Stimulated activated CD4-positive, alpha-beta T cell treated with anti-CD3 and anti-CD28 coated beads, Interleukin-12 subunit alpha, Interleukin-12 subunit beta, amount 100 ng/mL, for 24 hours (primary cell): ENCODE results near the gene PON3.

Experiments
- DNase-seq, 2 experiments: peaks; one replicate each; pipeline ENCODE4 v3.0.0-alpha.2; 2020; ENCODE audit warnings: low read depth in 2 of 2

Gene PON3

GRCh38 chr7:95342029-95342428 lies 54.1 kb downstream of the PON3 start:
- no peak for DNase-seq

- DNase-seq, result no peak
These were observed 55.7 kb downstream of the PON3 start for GRCh38 chr7:95340491-95340890.

GRCh38 chr7:95338832-95339231 lies 57.3 kb downstream of the PON3 start:
- DNase-seq, result no peak

GRCh38 chr7:95335093-95335492 lies 61.1 kb downstream of the PON3 start:
- no peak for DNase-seq

- no peak for DNase-seq
These were observed 61.7 kb downstream of the PON3 start for GRCh38 chr7:95334447-95334846.

- no peak for DNase-seq
These were observed 65.2 kb downstream of the PON3 start for GRCh38 chr7:95330961-95331337.

- DNase-seq, result no peak
These were observed 65.8 kb downstream of the PON3 start for GRCh38 chr7:95330204-95330960.

- no peak for DNase-seq
These were observed 68.8 kb downstream of the PON3 start for GRCh38 chr7:95327356-95327755.

- DNase-seq, result no peak
These were observed 71.7 kb downstream of the PON3 start, which contains the start of gene PON1 for GRCh38 chr7:95324431-95324830. Gene PON1 (minus strand): TSS chr7:95324532. CDS start chr7:95324475, 57 bp downstream.

- no peak for DNase-seq
These were observed 72.6 kb downstream of the PON3 start for GRCh38 chr7:95323410-95324129.

- DNase-seq, result no peak
These were observed 73.3 kb downstream of the PON3 start for GRCh38 chr7:95322854-95323253.

- DNase-seq, result no peak
These were observed 73.8 kb downstream of the PON3 start for GRCh38 chr7:95322396-95322795.

- DNase-seq, result no peak
These were observed 74.5 kb downstream of the PON3 start for GRCh38 chr7:95321720-95322119.

- no peak for DNase-seq
These were observed 75.5 kb downstream of the PON3 start for GRCh38 chr7:95320651-95321050.

- DNase-seq, result no peak
These were observed 76.6 kb downstream of the PON3 start for GRCh38 chr7:95319570-95319969.

- DNase-seq, result no peak
These were observed 77.6 kb downstream of the PON3 start for GRCh38 chr7:95318501-95319100.

GRCh38 chr7:95317966-95318365 lies 78.2 kb downstream of the PON3 start:
- no peak for DNase-seq

GRCh38 chr7:95317546-95317945 lies 78.6 kb downstream of the PON3 start:
- no peak for DNase-seq

GRCh38 chr7:95316588-95316987 lies 79.6 kb downstream of the PON3 start:
- no peak for DNase-seq

- no peak for DNase-seq
These were observed 83.6 kb downstream of the PON3 start for GRCh38 chr7:95312561-95312960.

- DNase-seq, result no peak
These were observed 84.8 kb downstream of the PON3 start for GRCh38 chr7:95311389-95311788.

GRCh38 chr7:95309951-95310350 lies 86.2 kb downstream of the PON3 start:
- DNase-seq, result no peak
